Measurements from ENCODE around the gene TOMM20.
"Not testable (repeated sequence)": the region's sequence is repeated elsewhere in the genome, so short reads cannot be mapped to it uniquely, and the experiment has no call there.

TOMM20 gene

GRCh38 chr1:235160383-235160956 lies 31.8 kb upstream of the TOMM20 start:
- DNase-seq (ENCODE audit: extremely low read depth, low read depth): peak; percentile 11
- peak overlapping the region; percentile 79 for H3K4me3 ChIP-seq (replicated peaks; ENCODE audit: low read depth, low read length)
- TF ChIP-seq CTCF (IDR thresholded peaks at IDR 0.05; ENCODE audit: low read depth, low read length, missing control alignments): no peak

GRCh38 chr1:235159930-235160329 lies 31.3 kb upstream of the TOMM20 start:
- not testable (repeated sequence) for DNase-seq (ENCODE audit: extremely low read depth, low read depth)
- peak overlapping the region; percentile 79 for H3K4me3 ChIP-seq (replicated peaks; ENCODE audit: low read depth, low read length)

- not testable (repeated sequence) for H3K4me3 ChIP-seq (replicated peaks; ENCODE audit: low read depth, low read length); DNase-seq (ENCODE audit: extremely low read depth, low read depth)
Measured at GRCh38 chr1:235159284-235159683, 30.6 kb upstream of the TOMM20 start.

- TF ChIP-seq CTCF (IDR thresholded peaks at IDR 0.05; ENCODE audit: low read depth, low read length, missing control alignments): no peak
- H3K4me3 ChIP-seq (replicated peaks; ENCODE audit: low read depth, low read length): no peak overlapping the region
- DNase-seq (ENCODE audit: extremely low read depth, low read depth): no peak
Measured at GRCh38 chr1:235158680-235159079, 30.0 kb upstream of the TOMM20 start.

- no peak for DNase-seq (ENCODE audit: extremely low read depth, low read depth)
- H3K4me3 ChIP-seq (replicated peaks; ENCODE audit: low read depth, low read length): no peak overlapping the region
- TF ChIP-seq CTCF (IDR thresholded peaks at IDR 0.05; ENCODE audit: low read depth, low read length, missing control alignments): no peak
Measured at GRCh38 chr1:235157150-235157549, 28.5 kb upstream of the TOMM20 start.

- TF ChIP-seq CTCF (IDR thresholded peaks at IDR 0.05; ENCODE audit: low read depth, low read length, missing control alignments): no peak
- no peak overlapping the region for H3K4me3 ChIP-seq (replicated peaks; ENCODE audit: low read depth, low read length)
- no peak for DNase-seq (ENCODE audit: extremely low read depth, low read depth)
Measured at GRCh38 chr1:235156740-235157139, 28.1 kb upstream of the TOMM20 start.

- H3K4me3 ChIP-seq (replicated peaks; ENCODE audit: low read depth, low read length): no peak overlapping the region
- no peak for DNase-seq (ENCODE audit: extremely low read depth, low read depth)
- TF ChIP-seq CTCF (IDR thresholded peaks at IDR 0.05; ENCODE audit: low read depth, low read length, missing control alignments): no peak
Measured at GRCh38 chr1:235156265-235156664, 27.6 kb upstream of the TOMM20 start.

GRCh38 chr1:235152235-235152634 lies 23.6 kb upstream of the TOMM20 start:
- DNase-seq (ENCODE audit: extremely low read depth, low read depth): no peak
- H3K4me3 ChIP-seq (replicated peaks; ENCODE audit: low read depth, low read length): no peak overlapping the region
- TF ChIP-seq CTCF (IDR thresholded peaks at IDR 0.05; ENCODE audit: low read depth, low read length, missing control alignments): no peak

Data from HFF-Myc (cell line).